Retinal pigment epithelial cell (primary cell): ENCODE measurements around the gene MUC5AC.
"Not testable (repeated sequence)": the region's sequence is repeated elsewhere in the genome, so short reads cannot be mapped to it uniquely, and the experiment has no call there.

Experiments used
- DNase-seq: peaks from one replicate; pipeline ENCODE4 v3.0.0-alpha.2; 2010; ENCODE audit warnings: low read depth
- H3K4me3 ChIP-seq: 2 replicates; pipeline ENCODE4 v1.5.1; 2011; ENCODE audit warnings: mild to moderate bottlenecking, low read length, control low read depth, moderate library complexity
- TF ChIP-seq, protein P1 (sequence below): conservative IDR thresholded peaks from 2 replicates; pipeline ENCODE4 v1.5.1; 2011; ENCODE audit warnings: low read depth, low read length, control low read depth, inconsistent platforms

Gene MUC5AC

DNA sequence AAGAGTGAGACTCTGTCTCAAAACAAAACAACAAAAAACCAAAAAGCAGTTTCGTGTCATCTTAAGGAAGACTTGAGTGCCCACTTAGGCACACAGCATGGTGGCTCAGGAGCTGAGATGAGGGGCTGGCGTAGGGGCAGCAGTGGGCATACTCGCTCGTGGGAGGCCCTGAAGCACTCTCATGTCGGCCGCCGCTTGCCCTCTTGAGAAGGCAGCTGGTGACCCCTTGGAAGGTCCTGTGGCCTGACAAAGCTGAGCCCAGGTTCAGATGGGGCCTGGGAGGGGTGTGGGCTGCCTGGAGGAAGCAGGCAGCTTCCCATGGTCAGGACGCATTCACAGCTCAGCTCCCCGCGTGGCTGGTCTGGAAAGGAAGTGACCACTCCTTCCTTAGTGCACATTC is 80.1 kb downstream of the MUC5AC start:
- TF ChIP-seq, protein P1, sequence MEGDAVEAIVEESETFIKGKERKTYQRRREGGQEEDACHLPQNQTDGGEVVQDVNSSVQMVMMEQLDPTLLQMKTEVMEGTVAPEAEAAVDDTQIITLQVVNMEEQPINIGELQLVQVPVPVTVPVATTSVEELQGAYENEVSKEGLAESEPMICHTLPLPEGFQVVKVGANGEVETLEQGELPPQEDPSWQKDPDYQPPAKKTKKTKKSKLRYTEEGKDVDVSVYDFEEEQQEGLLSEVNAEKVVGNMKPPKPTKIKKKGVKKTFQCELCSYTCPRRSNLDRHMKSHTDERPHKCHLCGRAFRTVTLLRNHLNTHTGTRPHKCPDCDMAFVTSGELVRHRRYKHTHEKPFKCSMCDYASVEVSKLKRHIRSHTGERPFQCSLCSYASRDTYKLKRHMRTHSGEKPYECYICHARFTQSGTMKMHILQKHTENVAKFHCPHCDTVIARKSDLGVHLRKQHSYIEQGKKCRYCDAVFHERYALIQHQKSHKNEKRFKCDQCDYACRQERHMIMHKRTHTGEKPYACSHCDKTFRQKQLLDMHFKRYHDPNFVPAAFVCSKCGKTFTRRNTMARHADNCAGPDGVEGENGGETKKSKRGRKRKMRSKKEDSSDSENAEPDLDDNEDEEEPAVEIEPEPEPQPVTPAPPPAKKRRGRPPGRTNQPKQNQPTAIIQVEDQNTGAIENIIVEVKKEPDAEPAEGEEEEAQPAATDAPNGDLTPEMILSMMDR, result no peak
- no peak overlapping the region for H3K4me3 ChIP-seq
- no peak for DNase-seq

DNA sequence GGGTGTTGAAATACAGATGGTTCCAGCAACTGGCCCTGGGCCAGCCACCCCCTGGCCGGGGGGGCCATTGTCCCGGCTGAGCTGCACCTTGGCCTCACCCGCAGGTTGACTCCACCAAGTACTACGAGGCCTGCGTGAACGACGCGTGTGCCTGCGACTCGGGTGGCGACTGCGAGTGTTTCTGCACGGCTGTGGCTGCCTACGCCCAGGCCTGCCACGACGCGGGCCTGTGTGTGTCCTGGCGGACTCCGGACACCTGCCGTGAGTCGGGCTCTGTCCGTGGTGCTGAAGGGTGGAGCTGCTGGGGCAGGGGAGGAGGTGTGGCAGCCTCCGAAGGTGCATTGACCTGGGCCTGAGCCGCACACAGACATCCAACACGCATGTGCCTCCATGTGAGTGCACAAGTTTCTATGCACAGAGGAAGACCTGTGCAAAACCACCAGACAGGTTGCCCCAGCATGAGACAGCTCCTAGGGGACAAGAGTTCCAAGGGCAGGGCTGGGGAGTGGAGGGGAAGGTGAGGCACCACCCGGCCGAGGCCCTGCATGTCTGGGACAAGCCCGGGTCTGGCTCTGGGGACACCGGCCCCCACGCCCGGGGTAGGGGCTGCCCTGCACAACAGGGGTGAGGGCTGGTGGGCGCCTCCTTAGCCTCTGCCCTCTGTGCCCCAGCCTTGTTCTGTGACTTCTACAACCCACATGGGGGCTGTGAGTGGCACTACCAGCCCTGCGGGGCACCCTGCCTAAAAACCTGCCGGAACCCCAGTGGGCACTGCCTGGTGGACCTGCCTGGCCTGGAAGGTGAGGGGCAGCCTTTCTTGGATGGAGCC is 81.2 kb downstream of the MUC5AC start:
- H3K4me3 ChIP-seq, result no peak overlapping the region
- TF ChIP-seq, protein P1, result no peak
- no peak for DNase-seq

DNA sequence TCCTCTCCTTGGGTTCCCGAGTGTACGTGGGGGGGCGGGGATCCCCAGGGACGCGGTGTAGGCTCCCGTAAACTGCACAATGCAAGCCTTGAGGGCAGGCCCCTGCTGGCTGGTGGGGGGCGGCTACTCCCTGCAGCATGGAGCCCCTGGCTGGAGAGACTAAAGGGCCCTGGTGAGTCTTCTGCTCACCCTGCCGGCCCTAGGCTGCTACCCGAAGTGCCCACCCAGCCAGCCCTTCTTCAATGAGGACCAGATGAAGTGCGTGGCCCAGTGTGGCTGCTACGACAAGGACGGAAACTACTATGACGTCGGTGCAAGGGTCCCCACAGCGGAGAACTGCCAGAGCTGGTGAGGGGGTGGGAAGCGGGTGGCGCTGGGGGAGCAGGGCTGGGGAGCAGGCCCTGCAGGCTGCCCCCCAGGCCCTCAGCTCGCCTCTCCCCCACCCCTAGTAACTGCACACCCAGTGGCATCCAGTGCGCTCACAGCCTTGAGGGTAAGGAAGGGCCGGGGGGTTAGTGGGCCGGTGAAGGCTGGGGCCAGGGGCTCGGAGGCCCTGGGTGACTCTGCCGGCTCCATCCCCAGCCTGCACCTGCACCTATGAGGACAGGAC is 81.9 kb downstream of the MUC5AC start:
- TF ChIP-seq, protein P1, result no peak
- DNase-seq, result no peak
- H3K4me3 ChIP-seq, result no peak overlapping the region

DNA sequence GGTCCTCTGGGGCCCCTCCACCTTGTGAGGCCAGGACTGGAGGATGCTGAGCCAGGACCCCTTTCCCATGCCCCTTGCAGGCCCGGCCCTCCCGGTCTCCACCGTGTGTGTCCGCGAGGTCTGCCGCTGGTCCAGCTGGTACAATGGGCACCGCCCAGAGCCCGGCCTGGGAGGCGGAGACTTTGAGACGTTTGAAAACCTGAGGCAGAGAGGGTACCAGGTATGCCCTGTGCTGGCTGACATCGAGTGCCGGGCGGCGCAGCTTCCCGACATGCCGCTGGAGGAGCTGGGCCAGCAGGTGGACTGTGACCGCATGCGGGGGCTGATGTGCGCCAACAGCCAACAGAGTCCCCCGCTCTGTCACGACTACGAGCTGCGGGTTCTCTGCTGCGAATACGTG is 83.0 kb downstream of the MUC5AC start:
- TF ChIP-seq, protein P1, result no peak
- DNase-seq, result no peak
- no peak overlapping the region for H3K4me3 ChIP-seq

DNA sequence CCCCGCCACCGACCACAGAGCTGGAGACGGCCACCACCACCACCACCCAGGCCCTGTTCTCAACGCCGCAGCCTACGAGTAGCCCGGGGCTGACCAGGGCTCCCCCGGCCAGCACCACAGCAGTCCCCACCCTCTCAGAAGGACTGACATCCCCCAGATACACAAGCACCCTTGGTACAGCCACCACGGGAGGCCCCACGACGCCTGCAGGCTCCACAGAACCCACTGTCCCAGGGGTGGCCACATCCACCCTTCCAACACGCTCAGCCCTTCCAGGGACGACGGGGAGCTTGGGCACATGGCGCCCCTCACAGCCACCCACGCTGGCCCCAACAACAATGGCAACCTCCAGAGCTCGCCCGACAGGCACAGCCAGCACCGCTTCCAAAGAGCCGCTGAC is 84.0 kb downstream of the MUC5AC start:
- TF ChIP-seq, protein P1, result no peak
- DNase-seq, result no peak
- no peak overlapping the region for H3K4me3 ChIP-seq

DNA sequence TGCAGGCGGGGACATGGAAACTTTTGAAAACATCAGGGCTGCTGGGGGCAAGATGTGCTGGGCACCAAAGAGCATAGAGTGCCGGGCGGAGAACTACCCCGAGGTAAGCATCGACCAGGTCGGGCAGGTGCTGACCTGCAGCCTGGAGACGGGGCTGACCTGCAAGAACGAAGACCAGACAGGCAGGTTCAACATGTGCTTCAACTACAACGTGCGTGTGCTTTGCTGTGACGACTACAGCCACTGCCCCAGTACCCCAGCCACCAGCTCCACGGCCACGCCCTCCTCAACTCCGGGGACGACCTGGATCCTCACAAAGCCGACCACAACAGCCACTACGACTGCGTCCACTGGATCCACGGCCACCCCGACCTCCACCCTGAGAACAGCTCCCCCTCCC is 84.5 kb downstream of the MUC5AC start:
- DNase-seq, result no peak
- H3K4me3 ChIP-seq, result no peak overlapping the region
- TF ChIP-seq, protein P1, result no peak

DNA sequence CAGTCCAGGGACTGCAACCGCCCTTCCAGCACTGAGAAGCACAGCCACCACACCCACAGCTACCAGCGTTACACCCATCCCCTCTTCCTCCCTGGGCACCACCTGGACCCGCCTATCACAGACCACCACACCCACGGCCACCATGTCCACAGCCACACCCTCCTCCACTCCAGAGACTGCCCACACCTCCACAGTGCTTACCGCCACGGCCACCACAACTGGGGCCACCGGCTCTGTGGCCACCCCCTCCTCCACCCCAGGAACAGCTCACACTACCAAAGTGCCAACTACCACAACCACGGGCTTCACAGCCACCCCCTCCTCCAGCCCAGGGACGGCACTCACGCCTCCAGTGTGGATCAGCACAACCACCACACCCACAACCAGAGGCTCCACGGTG is 85.0 kb downstream of the MUC5AC start:
- not testable (repeated sequence) for H3K4me3 ChIP-seq, DNase-seq

DNA sequence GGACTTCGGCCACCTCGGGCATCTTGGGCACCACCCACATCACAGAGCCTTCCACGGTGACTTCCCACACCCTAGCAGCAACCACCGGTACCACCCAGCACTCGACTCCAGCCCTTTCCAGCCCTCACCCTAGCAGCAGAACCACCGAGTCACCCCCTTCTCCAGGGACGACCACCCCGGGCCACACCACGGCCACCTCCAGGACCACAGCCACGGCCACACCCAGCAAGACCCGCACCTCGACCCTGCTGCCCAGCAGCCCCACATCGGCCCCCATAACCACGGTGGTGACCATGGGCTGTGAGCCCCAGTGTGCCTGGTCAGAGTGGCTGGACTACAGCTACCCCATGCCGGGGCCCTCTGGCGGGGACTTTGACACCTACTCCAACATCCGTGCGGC is 85.8 kb downstream of the MUC5AC start:
- not testable (repeated sequence) for H3K4me3 ChIP-seq, DNase-seq

DNA sequence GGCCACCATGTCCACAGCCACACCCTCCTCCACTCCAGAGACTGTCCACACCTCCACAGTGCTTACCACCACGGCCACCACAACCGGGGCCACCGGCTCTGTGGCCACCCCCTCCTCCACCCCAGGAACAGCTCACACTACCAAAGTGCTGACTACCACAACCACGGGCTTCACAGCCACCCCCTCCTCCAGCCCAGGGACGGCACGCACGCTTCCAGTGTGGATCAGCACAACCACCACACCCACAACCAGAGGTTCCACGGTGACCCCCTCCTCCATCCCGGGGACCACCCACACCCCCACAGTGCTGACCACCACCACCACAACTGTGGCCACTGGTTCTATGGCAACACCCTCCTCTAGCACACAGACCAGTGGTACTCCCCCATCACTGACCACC is 86.8 kb downstream of the MUC5AC start:
- not testable (repeated sequence) for H3K4me3 ChIP-seq, DNase-seq

DNA sequence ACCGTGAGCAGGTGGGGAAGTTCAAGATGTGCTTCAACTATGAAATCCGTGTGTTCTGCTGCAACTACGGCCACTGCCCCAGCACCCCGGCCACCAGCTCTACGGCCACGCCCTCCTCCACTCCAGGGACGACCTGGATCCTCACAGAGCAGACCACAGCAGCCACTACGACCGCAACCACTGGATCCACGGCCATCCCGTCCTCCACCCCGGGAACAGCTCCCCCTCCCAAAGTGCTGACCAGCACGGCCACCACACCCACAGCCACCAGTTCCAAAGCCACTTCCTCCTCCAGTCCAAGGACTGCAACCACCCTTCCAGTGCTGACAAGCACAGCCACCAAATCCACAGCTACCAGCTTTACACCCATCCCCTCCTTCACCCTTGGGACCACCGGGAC is 88.0 kb downstream of the MUC5AC start:
- DNase-seq, H3K4me3 ChIP-seq: not testable (repeated sequence)

DNA sequence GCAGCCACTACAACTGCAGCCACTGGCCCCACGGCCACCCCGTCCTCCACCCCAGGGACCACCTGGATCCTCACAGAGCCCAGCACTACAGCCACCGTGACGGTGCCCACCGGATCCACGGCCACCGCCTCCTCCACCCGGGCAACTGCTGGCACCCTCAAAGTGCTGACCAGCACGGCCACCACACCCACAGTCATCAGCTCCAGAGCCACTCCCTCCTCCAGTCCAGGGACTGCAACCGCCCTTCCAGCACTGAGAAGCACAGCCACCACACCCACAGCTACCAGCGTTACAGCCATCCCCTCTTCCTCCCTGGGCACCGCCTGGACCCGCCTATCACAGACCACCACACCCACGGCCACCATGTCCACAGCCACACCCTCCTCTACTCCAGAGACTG is 88.5 kb downstream of the MUC5AC start:
- not testable (repeated sequence) for H3K4me3 ChIP-seq, DNase-seq

DNA sequence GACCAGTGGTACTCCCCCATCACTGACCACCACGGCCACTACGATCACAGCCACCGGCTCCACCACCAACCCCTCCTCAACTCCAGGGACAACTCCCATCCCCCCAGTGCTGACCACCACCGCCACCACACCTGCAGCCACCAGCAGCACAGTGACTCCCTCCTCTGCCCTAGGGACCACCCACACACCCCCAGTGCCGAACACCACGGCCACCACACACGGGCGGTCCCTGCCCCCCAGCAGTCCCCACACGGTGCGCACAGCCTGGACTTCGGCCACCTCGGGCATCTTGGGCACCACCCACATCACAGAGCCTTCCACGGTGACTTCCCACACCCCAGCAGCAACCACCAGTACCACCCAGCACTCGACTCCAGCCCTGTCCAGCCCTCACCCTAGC is 89.3 kb downstream of the MUC5AC start:
- H3K4me3 ChIP-seq, DNase-seq: not testable (repeated sequence)
